HG03045 (cell line): ENCODE data around the gene SPATA6.
A peak's percentile ranks its signal among the peaks of the same experiment; 100 is the strongest.
"Not testable (repeated sequence)": the region's sequence is repeated elsewhere in the genome, so short reads cannot be mapped to it uniquely, and the experiment has no call there.

Experiments used
- ATAC-seq: cut with Tn5 transposase; IDR thresholded peaks from one replicate; pipeline ENCODE4 v1.9.1; 2021; ENCODE audit warnings: mild to moderate bottlenecking, moderate library complexity; ENCODE audit not compliant: unreplicated experiment

SPATA6 gene

DNA sequence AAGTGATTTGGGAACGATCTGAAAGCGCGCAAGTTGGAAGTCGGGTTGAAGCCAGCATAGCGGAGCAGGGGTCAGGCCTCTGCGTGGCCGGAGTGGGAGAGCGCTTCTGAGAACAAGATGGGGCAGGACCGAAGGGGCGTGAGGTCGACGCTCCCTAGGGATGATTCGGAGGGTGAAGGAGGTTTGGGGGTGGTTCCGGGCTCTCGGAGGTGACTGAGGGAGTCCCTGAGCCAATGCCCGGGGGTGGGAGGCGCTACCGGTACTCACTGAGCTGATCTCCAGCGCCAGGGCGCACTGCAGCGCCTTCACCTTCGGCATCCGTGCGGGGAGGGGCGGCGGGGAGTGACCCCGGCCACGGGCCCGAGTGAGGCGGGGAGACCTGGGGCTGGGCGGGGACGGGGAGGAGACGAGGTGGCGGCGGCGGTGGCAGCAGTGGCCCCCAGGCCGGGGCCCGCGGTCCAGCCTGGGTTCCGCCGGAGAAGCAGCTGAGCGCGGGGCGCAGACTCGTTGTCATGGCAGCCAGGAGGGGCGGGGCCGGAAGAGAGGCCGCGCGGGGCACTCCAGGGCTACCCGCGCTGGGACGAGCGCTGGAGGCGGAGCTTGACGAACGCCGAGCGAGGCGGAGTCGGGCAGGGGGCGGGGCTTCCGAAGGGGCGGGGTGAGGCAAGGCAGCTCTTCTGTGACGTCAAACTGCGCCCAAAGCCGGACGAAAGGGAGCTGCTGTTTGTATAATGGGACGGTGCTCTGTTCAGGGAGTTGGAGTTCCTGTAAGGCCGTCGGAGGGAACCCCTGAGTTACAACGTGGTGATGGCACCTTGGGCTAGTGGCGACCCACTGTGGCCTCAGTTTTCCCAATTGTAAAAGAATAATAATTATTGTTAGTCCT lies at the start of gene SPATA6:
Gene SPATA6 (minus strand): TSS at position 514 of the 886 bp plus-strand sequence. CDS start 196 bp downstream, at position 318.
- peak; percentile 99 for ATAC-seq

DNA sequence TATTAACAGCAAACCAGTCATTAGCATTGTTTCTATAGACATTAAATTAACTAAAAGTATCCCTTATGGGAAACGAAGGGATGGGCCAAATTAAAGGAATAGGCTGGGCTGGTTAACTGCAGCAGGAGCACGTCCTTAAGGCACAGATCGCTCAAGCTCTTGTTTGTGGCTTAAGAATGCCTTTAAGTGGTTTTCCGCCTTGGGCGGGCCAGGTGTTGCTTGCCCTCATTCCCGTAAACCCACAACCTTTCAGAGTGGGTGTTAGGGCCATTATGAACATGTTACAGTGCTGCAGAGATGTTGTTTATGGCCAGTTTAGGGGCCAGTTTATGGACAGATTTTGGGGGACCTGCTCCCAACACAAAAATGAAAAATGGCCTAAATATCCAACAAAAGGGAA lies 47.9 kb upstream of the SPATA6 start:
- ATAC-seq = not testable (repeated sequence)

DNA sequence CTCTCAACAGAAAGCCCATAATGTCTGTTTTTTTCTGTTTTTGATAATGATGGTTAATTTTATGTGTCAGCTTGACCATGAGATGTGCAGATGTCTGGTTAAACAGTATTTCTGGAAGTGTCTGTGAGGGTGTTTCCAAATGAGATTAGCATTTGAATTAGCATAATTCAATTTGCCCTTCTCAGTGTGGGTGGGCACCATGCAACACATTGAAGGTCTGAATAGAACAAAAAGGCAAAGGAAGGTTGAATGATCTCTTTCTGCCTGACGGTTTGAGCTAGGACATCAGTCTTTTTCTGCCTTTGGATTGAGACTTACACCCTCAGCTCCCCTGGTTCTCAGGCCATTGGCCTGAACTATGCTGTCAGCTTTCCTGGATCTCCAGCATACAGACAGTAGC lies 34.9 kb upstream of the SPATA6 start:
- no peak for ATAC-seq

DNA sequence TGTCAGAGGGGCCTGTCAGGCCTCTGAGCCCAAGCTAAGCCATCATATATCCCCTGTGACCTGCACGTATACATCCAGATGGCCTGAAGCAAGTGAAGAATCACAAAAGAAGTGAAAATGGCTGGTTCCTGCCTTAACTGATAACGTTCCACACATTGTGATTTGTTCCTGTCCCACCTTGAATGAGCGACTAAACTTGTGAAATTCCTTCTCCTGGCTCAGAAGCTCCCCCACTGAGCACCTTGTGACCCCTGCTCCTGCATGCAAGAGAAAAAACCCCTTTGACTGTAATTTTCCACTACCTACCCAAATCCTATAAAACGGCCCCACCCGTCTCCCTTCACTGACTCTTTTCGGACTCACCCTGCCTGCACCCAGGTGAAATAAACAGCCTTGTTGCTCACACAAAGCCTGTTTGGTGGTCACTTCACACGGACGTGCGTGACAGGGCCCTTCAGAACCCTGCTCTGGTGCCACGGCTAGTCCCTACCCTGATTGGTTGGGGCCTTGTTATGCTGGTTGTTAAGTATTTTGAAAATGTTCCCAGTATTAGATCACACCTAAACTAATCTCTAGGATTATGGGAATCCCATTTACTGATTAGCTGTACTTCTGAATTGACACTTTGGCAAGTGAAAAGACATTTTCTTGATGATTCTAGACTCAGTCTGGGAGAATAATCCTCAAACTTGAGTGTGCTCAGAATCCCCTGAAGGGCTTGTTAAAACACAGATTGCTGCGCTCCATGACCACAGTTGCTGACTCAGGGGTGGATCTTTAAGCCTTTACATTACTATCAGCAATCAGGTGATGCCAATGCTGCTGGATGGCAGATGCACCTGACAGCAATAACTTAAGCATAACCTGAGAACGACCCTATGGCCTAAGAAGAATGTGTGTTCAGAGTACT lies 28.8 kb upstream of the SPATA6 start:
- ATAC-seq = no peak

DNA sequence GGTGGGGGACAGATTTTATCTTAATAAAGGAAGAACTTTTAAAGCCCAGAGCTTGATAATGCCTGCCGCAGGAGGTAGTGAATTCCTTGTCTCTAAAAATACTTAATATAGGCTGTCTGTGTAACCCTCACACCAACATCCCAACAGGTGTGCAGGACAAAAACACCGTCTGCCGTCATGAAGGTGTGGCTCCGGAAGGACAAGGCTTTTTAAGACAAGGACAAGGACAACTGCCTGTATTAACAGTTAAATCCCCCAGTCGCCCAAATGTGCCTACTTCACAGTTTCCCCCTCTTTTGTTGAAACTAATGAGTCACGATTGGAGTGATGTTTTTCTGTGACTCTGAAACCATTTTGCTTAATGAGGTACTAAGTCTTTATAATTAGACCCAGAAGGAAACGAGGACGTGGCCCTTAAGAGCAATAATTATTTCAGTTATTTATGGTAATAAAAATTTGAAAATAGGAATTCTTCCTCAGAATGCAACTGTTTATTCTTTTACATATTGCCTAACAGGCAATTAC lies 27.3 kb upstream of the SPATA6 start:
- no peak for ATAC-seq

DNA sequence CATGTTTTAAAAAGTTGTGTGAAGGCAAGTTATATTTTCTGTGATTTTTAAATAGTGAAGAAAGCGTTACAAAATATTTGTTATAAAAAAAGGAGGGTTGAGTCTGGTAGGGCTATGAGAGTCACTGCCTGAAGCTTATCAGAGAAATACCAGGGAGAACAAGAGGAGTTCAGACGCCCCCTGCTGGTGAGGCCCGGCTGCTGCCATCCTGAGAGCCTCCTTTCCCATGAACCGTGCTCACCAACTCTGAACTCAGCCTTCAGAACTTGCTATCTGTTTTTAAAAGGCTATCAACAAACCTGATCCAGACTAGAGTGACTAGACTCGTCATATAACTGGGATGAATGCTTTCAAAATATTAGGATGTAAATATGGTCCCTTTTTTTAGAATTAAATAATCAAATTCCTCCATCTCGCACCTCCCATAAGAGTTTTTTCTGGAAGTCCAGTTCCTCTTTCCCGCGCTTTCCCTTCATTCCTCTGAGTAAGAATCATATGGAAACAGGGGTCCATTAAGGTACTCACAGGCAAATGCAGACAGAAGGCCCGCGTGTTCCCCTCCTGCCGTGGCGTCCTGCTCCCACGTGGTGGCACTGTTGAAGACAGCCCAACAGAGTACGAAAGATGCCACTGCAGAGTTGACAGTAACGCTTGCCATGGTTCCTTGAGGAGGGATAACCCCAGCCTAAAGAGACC lies 26.2 kb upstream of the SPATA6 start:
- ATAC-seq = peak; percentile 75

DNA sequence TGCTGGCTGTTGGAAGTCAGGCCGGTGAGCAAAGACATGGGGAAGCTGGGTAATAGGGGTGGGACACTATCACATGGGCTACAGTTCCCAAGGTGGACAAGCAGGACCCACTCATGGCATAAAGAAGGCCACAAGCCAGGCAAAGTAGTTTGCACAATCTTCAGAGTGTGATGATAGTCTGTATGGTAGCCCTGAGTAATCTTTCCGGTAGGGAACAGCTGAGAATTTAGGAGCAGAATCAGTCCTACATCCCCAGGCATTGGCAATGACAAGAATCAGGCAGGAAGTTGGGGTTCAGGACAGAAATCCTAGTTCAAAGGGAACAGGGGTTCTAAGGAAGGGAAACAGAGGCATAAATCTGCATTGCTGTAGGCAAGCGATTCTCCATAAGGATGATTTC lies 23.9 kb upstream of the SPATA6 start:
- no peak for ATAC-seq

DNA sequence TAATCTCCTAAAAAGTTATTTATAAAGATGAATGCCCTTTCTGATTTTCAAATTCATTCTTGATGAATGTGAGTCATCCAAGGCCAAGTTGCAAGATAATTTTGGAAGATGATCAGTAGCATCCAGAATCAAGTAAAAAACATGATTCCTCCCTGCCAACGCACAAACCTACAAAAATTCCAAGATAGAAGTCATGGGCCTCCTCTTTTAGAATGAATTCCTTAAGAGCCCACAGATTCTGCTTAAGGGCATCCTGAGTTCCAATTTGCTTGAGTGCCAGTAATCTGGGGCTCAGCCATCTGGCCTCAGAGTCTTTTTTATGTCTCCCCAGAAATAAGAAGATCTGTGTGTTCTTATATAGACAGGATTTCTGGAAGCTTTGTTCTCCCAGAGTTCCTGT lies 23.2 kb upstream of the SPATA6 start:
- no peak for ATAC-seq

DNA sequence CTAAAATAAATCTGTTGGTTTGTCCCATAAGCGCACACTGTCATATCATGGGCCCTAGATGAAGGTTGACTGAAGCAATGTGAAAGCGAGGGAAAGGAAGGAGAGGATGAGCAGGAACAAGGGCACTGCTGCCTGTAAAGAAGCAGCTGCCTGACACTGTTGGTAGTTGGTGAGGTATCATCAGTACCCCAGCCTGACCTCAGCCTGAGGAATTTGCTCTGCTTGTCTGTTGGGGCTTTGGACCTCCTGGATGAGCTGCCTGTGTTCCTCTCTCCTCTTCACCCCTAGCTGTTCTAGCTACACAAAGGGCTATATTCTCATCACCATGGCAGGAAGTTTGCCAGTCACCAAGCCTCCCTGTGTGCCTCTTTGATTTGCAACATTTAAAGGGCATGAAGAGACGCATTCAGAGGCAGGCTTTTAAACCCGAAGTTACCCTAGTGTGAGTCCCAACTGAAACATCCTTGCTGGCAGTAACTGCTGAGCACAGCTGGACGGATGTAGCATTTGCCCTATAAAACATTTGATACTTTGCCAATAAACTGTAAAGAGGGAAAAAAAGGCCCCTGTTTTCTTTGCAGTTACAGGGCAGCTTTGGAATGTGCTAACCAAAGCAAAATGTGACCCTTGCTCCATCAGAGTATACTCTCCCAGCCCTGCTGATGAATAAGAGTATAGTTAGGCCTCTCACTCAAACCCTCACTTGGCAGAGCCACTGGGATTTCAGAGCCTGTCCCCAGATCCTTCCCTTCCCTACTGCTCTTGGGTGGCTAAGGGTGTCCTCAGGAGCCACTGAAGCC lies 22.2 kb upstream of the SPATA6 start:
- ATAC-seq = no peak

DNA sequence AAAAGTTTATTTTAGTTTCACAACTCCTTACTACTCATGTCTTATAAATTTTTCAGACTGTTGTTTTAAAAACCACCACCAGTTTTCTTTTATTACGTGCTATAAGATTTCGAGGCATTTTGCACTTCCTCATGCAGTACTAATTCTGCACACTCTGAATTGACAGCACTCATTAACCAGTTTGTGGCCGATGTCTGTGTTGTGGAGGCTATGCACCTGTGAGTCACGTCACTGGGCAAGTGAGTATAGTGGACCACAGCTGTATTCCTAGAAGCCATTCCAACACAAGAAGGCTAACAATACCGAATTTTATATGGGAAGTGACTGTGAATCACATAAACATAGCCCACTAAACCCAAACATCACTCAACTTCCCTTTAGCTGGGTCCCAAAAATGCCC lies 21.0 kb upstream of the SPATA6 start:
- ATAC-seq = no peak

DNA sequence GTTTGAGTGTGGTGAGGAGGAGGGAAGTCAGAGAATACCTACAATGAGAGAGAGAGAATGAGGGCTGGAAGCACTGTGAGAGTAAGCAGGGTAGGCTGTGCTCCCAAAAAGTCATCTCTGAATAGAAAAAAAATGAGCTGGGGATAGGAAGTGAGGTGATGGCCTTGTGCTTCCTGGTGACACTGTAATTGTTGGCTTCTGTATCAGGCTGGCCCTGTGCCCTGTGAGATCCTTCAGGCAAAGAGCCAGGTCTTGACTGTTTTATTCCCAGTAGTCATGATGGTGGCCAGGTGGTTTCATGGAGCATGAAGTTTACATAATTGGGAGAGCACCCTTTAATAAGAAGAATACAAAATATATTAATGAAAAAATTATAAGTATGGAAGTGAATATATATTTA lies 20.4 kb upstream of the SPATA6 start:
- ATAC-seq = no peak

DNA sequence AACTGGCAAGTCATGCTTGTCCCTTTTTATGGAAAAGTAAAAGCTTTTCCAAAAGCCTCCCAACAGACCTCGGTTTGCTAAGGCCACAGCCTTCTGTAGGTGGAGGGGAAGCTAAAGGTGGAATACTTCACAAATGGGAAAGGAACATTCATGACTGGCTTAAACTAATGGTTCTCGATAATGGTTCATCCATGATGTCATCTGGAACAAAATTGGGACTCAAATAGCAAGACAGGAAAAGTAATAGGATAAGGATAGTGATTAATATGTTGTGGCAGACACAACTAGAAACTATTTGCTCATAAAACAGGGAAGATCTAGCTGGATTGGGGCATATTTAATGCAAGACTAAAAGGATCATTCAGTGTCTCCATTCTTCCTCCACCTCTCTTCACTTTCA lies 16.7 kb upstream of the SPATA6 start:
- ATAC-seq = no peak

DNA sequence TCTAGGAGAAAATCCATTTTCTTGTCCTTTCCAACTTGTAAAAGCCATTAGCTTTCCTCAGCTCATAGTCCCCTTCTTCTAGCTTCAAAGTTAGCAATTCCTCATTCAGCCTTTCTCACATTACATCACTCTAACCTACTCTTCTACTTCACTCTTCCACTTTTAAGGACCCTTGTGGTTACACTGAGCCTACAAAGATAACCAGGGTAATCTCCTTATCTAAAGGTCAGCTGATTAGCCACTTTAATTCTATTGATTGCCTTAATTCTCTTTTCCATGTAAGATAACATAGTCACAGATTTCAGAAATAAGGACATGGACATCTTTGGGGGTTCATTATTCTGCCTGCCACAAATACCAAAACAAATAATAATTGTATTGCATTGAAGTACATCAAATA lies 8.5 kb upstream of the SPATA6 start:
- ATAC-seq = no peak

DNA sequence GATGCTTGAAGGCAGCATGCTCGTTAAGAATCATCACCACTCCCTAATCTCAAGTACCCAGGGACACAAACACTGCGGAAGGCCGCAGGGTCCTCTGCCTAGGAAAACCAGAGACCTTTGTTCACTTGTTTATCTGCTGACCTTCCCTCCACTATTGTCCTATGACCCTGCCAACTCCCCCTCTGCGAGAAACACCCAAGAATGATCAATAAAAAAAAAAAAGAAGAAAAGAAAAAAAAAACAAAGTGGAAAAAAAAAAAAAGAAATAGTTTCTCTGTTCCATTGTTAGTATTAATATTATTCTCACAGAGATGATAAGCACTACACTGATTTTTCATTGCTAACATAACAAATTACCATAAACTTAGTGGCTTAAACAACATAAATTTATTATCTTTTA lies 8.0 kb upstream of the SPATA6 start:
- not testable (repeated sequence) for ATAC-seq

DNA sequence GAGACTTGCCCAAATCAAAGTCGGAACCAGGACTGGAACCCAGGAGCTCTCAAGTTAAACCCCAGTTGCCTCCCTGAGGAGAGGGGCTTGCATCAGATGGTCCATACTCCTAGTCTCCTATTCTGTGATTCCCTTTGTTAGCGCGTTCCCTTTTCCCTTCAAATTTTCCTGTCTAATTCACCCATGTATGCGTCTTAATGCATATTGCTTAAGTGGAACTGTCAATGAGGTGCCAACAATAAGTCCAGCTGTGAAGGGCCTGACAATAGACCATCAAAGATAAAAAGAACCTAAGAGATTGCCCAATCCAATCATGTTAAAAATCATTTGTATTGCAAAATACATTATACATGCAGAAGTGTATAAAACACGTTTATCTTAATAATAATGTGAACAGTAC lies 634 bp upstream of the SPATA6 start:
- no peak for ATAC-seq

DNA sequence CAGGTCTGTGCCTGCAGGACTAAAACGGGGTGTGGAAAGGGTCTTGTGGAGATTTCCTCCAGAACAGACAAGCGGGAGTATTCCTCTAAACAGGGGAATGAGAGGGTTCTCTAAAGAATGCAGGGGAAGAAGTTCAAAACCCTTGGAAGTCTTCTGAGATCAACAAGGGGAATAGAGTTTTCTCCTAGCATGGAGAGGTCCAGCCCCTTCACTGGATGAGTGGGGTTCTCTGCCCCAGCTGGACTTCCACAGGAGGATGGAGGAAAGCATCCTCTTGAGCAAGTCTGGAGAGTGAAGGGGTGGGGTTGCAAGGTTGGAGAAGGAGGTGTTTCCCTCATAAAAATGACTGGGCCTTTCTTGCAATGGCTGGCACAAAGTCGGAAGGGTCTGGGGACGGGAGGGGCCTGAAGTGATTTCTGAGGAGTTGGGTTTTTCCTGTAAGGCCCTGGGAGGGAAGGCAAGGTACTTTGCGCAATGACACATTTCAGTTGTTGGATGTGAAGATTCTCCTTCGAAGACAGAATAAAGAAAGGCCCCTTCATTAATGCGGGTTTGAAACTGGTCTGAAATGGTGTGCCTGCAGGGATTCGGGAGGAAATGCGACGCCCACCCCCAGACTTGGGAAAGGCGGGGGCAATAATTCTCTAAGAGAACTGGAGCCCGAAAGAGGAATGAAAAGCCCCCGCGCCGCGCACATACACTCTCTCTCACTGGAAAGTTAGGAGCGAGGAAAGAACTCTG lies 884 bp downstream of the SPATA6 start:
- ATAC-seq = no peak

DNA sequence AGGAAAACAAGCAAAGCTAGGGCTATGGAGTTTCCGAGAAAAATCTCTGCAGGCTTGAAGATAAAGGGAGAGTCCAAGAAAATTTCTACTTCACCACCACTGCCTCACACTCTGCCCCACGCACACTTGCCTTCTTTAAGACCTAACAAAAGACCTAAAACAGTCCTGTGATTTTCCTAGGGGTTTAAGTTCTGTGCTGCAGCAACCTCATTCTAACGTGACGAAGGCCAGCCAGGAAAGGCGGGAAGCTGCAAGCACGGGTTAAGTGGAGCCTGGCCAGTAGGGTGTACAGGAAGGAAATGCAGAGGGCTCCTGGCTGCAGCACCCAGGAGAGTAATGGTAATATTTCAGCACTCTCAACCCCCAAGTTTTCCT lies 1.5 kb downstream of the SPATA6 start:
- no peak for ATAC-seq

DNA sequence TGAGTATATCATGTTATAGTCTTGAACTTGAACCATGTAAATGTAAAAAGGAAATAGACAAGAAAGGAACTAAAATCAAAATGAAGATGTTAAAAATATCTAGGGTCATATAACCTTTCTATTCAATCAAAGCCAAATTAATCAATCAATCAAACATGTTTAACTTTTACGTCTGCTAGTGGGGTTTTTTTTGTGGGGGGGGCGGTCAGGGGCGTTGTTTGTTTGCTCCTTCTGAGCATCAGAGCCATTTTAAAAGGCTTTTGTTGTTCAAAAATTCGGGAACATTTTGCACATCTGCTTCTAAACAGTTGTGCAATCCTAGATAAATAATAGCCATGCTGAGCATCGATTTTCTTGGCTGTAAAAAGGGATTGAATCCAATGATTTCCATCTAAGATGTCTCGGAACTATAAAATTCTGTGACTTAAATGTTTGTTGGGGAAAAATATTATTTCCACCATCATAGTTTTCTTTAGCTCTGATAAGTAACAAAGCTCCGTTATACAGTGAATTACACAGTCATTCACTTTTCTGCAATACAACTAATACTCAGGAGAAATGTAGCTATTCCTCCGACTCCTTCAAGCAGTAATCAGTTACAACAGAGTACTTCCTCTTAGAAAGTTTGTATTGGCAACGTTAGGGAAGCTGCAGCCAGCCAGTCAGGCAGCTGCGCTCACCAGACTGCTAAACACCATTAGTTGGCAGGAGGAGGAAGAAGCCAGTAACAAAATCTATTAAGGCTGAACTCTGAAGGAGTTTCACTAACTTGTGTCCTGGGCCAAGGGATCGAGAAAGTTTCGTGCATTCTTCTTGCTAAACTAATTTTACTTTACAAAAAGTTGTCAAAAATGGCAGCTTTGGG lies 2.2 kb downstream of the SPATA6 start:
- ATAC-seq = no peak

DNA sequence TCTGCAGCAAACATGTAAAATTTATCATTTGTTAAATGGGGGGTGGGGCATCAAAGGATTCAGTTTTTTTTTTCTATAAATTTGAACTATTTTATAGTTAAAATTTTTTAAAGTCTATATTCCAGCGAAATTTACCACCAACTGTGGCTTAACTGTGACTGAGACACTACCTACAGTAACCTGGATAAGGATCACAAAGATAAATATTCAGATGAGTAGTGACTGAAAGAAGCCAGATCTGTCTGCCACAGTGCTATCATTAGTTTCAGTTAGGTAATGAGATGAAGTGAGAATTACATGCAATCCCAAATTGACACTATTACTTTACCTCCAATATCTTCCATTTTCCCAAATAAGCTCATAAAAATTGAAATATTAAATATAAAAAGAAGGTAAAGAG lies 5.4 kb downstream of the SPATA6 start:
- no peak for ATAC-seq
